DOHH2 (cell line): ENCODE measurements around the gene TMEM235.

ENCODE experiments used
- CTCF ChIP-seq: fragments of 200-600 bp; sonication (generic); IDR thresholded peaks from one replicate; pipeline ENCODE4 v1.5.1; 2014; ENCODE audit warnings: antibody characterized with exemption, mild to moderate bottlenecking, low read depth, low read length; ENCODE audit not compliant: poor library complexity, severe bottlenecking
- EZH2phosphoT487 ChIP-seq: fragments of 200-600 bp; sonication (generic); IDR thresholded peaks from 2 replicates; pipeline ENCODE4 v1.6.1; 2017; ENCODE audit warnings: borderline replicate concordance, mild to moderate bottlenecking, antibody characterized with exemption, low read length, moderate library complexity, mixed read lengths

GRCh38 chr17:78259192-78259554 is 27.7 kb downstream of the TMEM235 start:
- no peak for TF ChIP-seq CTCF
- no peak for TF ChIP-seq EZH2phosphoT487
